HG03103 (cell line): ENCODE results near the gene TEX11.
"Not testable (repeated sequence)": the region's sequence is repeated elsewhere in the genome, so short reads cannot be mapped to it uniquely, and the experiment has no call there.

Source experiments
- ATAC-seq: cut with Tn5 transposase; IDR thresholded peaks from one replicate; pipeline ENCODE4 v1.9.1; 2021; ENCODE audit warnings: low read depth; ENCODE audit not compliant: unreplicated experiment

TEX11 gene

GRCh38 chrX:70618467-70618866 is 290.0 kb downstream of the TEX11 start:
- no peak for ATAC-seq

- ATAC-seq: no peak
These were observed 295.2 kb downstream of the TEX11 start for GRCh38 chrX:70613295-70613694.

GRCh38 chrX:70605352-70605751 is 303.2 kb downstream of the TEX11 start:
- ATAC-seq: no peak

- ATAC-seq: no peak
These were observed 316.4 kb downstream of the TEX11 start for GRCh38 chrX:70592091-70592490.

- not testable (repeated sequence) for ATAC-seq
These were observed 321.4 kb downstream of the TEX11 start for GRCh38 chrX:70587158-70587557.

- no peak for ATAC-seq
These were observed 331.1 kb downstream of the TEX11 start for GRCh38 chrX:70577442-70577841.

- ATAC-seq: not testable (repeated sequence)
These were observed 338.5 kb downstream of the TEX11 start for GRCh38 chrX:70569922-70570576.

- no peak for ATAC-seq
These were observed 353.6 kb downstream of the TEX11 start for GRCh38 chrX:70554948-70555347.

- ATAC-seq: no peak
These were observed 354.0 kb downstream of the TEX11 start for GRCh38 chrX:70554523-70554922.

GRCh38 chrX:70554081-70554480 is 354.4 kb downstream of the TEX11 start:
- no peak for ATAC-seq

- ATAC-seq: no peak
These were observed 355.0 kb downstream of the TEX11 start for GRCh38 chrX:70553516-70553915.

- ATAC-seq: no peak
These were observed 356.3 kb downstream of the TEX11 start for GRCh38 chrX:70552130-70552704.

- no peak for ATAC-seq
These were observed 359.1 kb downstream of the TEX11 start for GRCh38 chrX:70549429-70549828.

- no peak for ATAC-seq
These were observed 373.3 kb downstream of the TEX11 start for GRCh38 chrX:70535198-70535597.

- ATAC-seq: no peak
These were observed 380.7 kb downstream of the TEX11 start for GRCh38 chrX:70527610-70528345.

GRCh38 chrX:70527053-70527452 is 381.5 kb downstream of the TEX11 start:
- no peak for ATAC-seq

- no peak for ATAC-seq
These were observed 382.8 kb downstream of the TEX11 start for GRCh38 chrX:70525733-70526132.

- not testable (repeated sequence) for ATAC-seq
These were observed 392.8 kb downstream of the TEX11 start for GRCh38 chrX:70515692-70516091.

- not testable (repeated sequence) for ATAC-seq
These were observed 393.2 kb downstream of the TEX11 start for GRCh38 chrX:70515270-70515669.

- no peak for ATAC-seq
These were observed 399.4 kb downstream of the TEX11 start for GRCh38 chrX:70509078-70509477.

GRCh38 chrX:70508296-70508911 is 400.1 kb downstream of the TEX11 start:
- ATAC-seq: no peak
